Smooth muscle cell (in vitro differentiated cells): ENCODE measurements around the gene MPRIP. TPM values are rescaled to one million over a fixed set of nuclear protein-coding genes. Genes with fewer than 3 reads are reported as not detected.
A peak's percentile ranks its signal among the peaks of the same experiment; 100 is the strongest.

Experiments used
- DNase-seq: peaks from one replicate; lab custom pipeline; 2025; ENCODE audit not compliant: unreplicated experiment; lab: John Stamatoyannopoulos, UW
- H2AFZ ChIP-seq: fragments of 200-600 bp; sonication (generic); 2 replicates; pipeline ENCODE4 v1.6.0; 2016; ENCODE audit warnings: antibody characterized with exemption, low read depth, mild to moderate bottlenecking
- H3F3A ChIP-seq: fragments of 200-600 bp; sonication (generic); 2 replicates; pipeline ENCODE4 v1.6.0; 2017; ENCODE audit warnings: antibody characterized with exemption, low read depth
- H3K27ac ChIP-seq: fragments of 200-600 bp; sonication (generic); 2 replicates; pipeline ENCODE4 v1.5.1; 2016; ENCODE audit warnings: low read depth, mild to moderate bottlenecking
- H3K27me3 ChIP-seq: fragments of 200-600 bp; sonication (generic); 2 replicates; pipeline ENCODE4 v1.6.1; 2016; ENCODE audit warnings: low read depth, mild to moderate bottlenecking
- H3K36me3 ChIP-seq: fragments of 200-600 bp; sonication (generic); 2 replicates; pipeline ENCODE4 v1.5.1; 2016; ENCODE audit warnings: low read depth
- H3K4me1 ChIP-seq: fragments of 200-600 bp; sonication (generic); 2 replicates; pipeline ENCODE4 v1.5.1; 2016; ENCODE audit warnings: low read depth
- H3K4me2 ChIP-seq: fragments of 200-600 bp; sonication (generic); 2 replicates; pipeline ENCODE4 v1.6.0; 2016; ENCODE audit warnings: mild to moderate bottlenecking
- H3K4me3 ChIP-seq: fragments of 200-600 bp; sonication (generic); 2 replicates; pipeline ENCODE4 v1.5.1; 2016; ENCODE audit warnings: mild to moderate bottlenecking
- H3K79me2 ChIP-seq: fragments of 200-600 bp; sonication (generic); 2 replicates; pipeline ENCODE4 v1.6.0; 2016; ENCODE audit warnings: low read depth, mild to moderate bottlenecking
- H3K9ac ChIP-seq: fragments of 200-600 bp; sonication (generic); 2 replicates; pipeline ENCODE4 v1.6.0; 2016; ENCODE audit warnings: low read depth
- H3K9me3 ChIP-seq: fragments of 200-600 bp; sonication (generic); replicated peaks from 2 replicates; pipeline ENCODE4 v1.5.1; 2016; ENCODE audit warnings: low read depth
- H4K20me1 ChIP-seq: fragments of 200-600 bp; sonication (generic); 2 replicates; pipeline ENCODE4 v1.6.0; 2016; ENCODE audit warnings: low read depth
- CTCF ChIP-seq: fragments of 200-600 bp; sonication (generic); IDR thresholded peaks from 2 replicates; pipeline ENCODE4 v1.5.1; 2017; ENCODE audit warnings: borderline replicate concordance, mild to moderate bottlenecking, antibody characterized with exemption; ENCODE audit not compliant: insufficient read depth, poor library complexity, severe bottlenecking
- WGBS: methylation state at CpG from one replicate; pipeline ENCODE4 v1.1.7; 2016; ENCODE audit warnings: low lambda C conversion rate; 5-methylcytosine and 5-hydroxymethylcytosine counted together
- polyA plus RNA-seq: library from polyadenylated mRNA; unstranded; fragments of >200 nt; fragmentation: Nextera tagmentation; extraction: Ambion mirVana; gene quantifications from 2 replicates; pipeline ENCODE4 v1.2.1, GENCODE V29; 2016
- total RNA-seq: library from RNA; depleted of rRNA; stranded (reverse); fragments of >200 nt; gene quantifications from 2 replicates; pipeline ENCODE4 v1.2.3, GENCODE V29; 2014

Gene MPRIP
- total and polyA plus RNA-seq, 2 experiments from 2014 or later = 58.8 to 69.3 TPM

DNA sequence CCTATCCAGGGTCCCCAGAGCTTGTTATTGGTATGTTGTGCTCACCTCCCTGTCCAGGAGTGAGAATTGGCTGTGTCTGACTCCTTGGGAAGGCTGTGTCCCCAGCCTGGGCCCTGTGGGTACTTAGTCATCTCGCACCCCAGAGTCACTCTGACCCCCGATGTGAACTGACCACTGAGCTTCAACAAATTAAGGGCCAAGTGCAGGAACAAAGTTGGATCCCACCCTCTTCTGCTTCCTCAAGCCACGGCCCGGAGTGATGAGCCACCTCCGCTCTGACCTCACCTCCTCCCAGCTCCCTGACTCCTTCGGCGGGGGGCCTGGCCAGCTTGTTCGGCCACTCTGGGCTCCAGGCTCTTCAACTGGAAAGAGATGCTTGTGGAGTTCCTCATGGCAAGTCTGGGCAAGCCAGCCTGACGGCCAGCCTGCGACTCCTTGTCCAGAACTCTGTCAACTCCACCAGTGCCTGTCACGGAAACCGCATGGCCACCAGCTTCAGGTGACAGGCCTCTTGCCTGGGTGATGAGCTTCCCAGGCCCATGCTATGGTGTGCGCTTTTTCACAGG, 22.3 kb upstream of the MPRIP start:
- no peak overlapping the region for H3K4me2 ChIP-seq
- TF ChIP-seq CTCF = no peak
- H3K79me2 ChIP-seq = no peaks in the 10 kb centered on the region
- H3K27ac ChIP-seq = peak overlapping the region; percentile 66
- no peak overlapping the region for H2AFZ ChIP-seq
- H3K9me3 ChIP-seq = no peaks in the 10 kb centered on the region
- no peak overlapping the region for H3K9ac ChIP-seq
- H3K4me3 ChIP-seq = no peak overlapping the region
- no peaks in the 10 kb centered on the region for H4K20me1 ChIP-seq
- H3K27me3 ChIP-seq = no peaks in the 10 kb centered on the region
- H3F3A ChIP-seq = peaks cover 9% of the 10 kb centered on the region
- WGBS = 77% methylated on average over 13 of the region's 13 CpGs
- no peaks in the 10 kb centered on the region for H3K36me3 ChIP-seq
- DNase-seq = no peak
- H3K4me1 ChIP-seq = peaks cover 14% of the 10 kb centered on the region

DNA sequence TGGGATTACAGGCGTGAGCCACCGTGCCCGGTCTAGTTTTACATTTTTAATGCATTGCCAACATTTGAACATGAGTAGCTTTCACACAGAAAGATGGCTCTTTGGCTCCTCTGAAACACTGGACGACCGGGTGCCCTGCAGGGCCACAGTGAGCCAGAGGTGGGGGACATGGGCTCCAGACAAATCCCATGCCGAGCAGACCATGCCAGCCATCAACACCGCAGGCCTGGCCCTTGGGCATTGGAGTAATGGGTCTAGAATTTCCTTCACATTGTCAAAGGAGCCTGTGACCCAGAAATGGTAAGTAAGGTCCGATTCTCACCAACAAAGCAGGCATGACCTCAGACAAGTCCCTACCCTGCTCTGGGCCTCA, 21.4 kb upstream of the MPRIP start:
- no peak for TF ChIP-seq CTCF
- H3K4me1 ChIP-seq = peaks cover 14% of the 10 kb centered on the region
- DNase-seq = no peak
- peak overlapping the region; percentile 72 for H3K9ac ChIP-seq
- H4K20me1 ChIP-seq = no peaks in the 10 kb centered on the region
- peaks cover 9% of the 10 kb centered on the region for H3F3A ChIP-seq
- H3K9me3 ChIP-seq = no peaks in the 10 kb centered on the region
- no peaks in the 10 kb centered on the region for H3K36me3 ChIP-seq
- peak overlapping the region; percentile 83 for H3K27ac ChIP-seq
- H3K79me2 ChIP-seq = no peaks in the 10 kb centered on the region
- 92% methylated on average over 8 of the region's 8 CpGs for WGBS
- no peak overlapping the region for H3K4me3 ChIP-seq
- no peaks in the 10 kb centered on the region for H3K27me3 ChIP-seq
- no peak overlapping the region for H2AFZ ChIP-seq
- H3K4me2 ChIP-seq = peak overlapping the region; percentile 76

- Histone ChIP-seq H3K4me3 (no peak overlapping the region), H3K36me3 (no peaks in the 10 kb centered on the region), H4K20me1 (no peaks in the 10 kb centered on the region), H3F3A (peaks cover 9% of the 10 kb centered on the region), H3K4me1 (peaks cover 14% of the 10 kb centered on the region), H3K9ac (peak overlapping the region; percentile 72), H3K4me2 (peak overlapping the region; percentile 76), H2AFZ (no peak overlapping the region), H3K27ac (peak overlapping the region; percentile 83), H3K27me3 (no peaks in the 10 kb centered on the region), H3K9me3 (no peaks in the 10 kb centered on the region), H3K79me2 (no peaks in the 10 kb centered on the region)
- no peak for TF ChIP-seq CTCF
- DNase-seq = no peak
- WGBS = 28% methylated on average over 15 of the region's 15 CpGs
Observed at GRCh38 chr17:17021194-17021863, 20.9 kb upstream of the MPRIP start.

DNA sequence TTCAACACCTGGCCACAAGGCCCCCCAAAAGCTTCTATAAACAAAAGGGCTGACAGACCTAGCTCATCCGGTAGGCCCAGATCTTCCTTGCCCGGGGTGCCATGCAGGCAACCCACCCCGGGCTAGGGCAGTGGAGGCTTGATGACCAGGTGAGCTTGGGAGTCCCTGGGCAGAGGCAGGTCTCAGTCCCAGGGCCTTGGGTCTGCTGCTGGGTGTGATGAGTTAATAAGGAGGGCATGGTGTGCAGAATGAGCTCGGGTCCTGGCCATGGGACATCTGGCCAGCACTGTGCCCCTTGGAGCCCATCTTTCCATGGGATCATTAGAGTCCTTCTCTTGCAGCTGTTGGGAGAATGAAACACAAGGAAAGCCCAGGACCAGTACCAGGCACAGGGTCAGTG, 20.2 kb upstream of the MPRIP start:
- Histone ChIP-seq H3K27ac (peak overlapping the region; percentile 83), H4K20me1 (no peaks in the 10 kb centered on the region), H3K4me3 (no peak overlapping the region), H3F3A (peaks cover 9% of the 10 kb centered on the region), H3K9ac (peak overlapping the region; percentile 72), H3K27me3 (no peaks in the 10 kb centered on the region), H3K79me2 (no peaks in the 10 kb centered on the region), H3K36me3 (no peaks in the 10 kb centered on the region), H3K4me2 (peak overlapping the region; percentile 76), H2AFZ (no peak overlapping the region), H3K4me1 (peaks cover 14% of the 10 kb centered on the region), H3K9me3 (no peaks in the 10 kb centered on the region)
- no peak for DNase-seq
- WGBS = 91% methylated on average over 4 of the region's 4 CpGs
- no peak for TF ChIP-seq CTCF
